AG04450 (cell line): Measurements from ENCODE around the gene PIGQ. TPM values are rescaled to one million over a fixed set of nuclear protein-coding genes. Genes with fewer than 3 reads are reported as not detected.

Experiments
- CTCF ChIA-PET: fragments of 300-600, 350-600 bp; formaldehyde crosslinking; extraction: SDS; loops from one replicate; lab custom pipeline; 2022; ENCODE audit warnings: antibody characterized with exemption, inconsistent platforms; lab: Charles Lee
- POLR2A ChIA-PET: fragments of 350-600 bp; formaldehyde crosslinking; extraction: SDS; loops from one replicate; lab custom pipeline; 2021; ENCODE audit warnings: antibody characterized with exemption, inconsistent platforms; lab: Yijun Ruan, JAX
- DNase-seq: peaks from one replicate; pipeline ENCODE4 v3.0.0-alpha.2; 2011; ENCODE audit warnings: low read depth, low spot score
- H3K27ac ChIP-seq: one replicate; pipeline ENCODE4 v1.5.1; 2012; ENCODE audit warnings: low read depth, low read length, control low read depth
- H3K27me3 ChIP-seq: one replicate; pipeline ENCODE4 v1.6.0; 2012; ENCODE audit warnings: low read length; ENCODE audit not compliant: control insufficient read depth, insufficient read depth
- H3K4me3 ChIP-seq: 2 replicates; pipeline ENCODE4 v1.5.1; 2011; ENCODE audit warnings: mild to moderate bottlenecking, low read depth, low read length, control low read depth
- H3K9me3 ChIP-seq: 2 replicates; pipeline ENCODE4 v1.5.1; 2012; ENCODE audit warnings: low read length; ENCODE audit not compliant: control insufficient read depth, insufficient read depth
- CTCF ChIP-seq: IDR thresholded peaks from 2 replicates; pipeline ENCODE4 v1.5.1; 2011; ENCODE audit warnings: low read depth, low read length, control low read depth, inconsistent platforms
- polyA plus RNA-seq: library from polyadenylated mRNA; depleted of rRNA; stranded (reverse); fragments of >200 nt; gene quantifications from 2 replicates; pipeline ENCODE4 v1.2.3, GENCODE V29; 2011

The PIGQ gene
- polyA plus RNA-seq, 1 experiment: 12.1 TPM

GRCh38 chr16:566475-567372 lies 3.0 kb upstream of the PIGQ start, which contains the start of gene NHLRC4:
TSS of gene NHLRC4 (plus strand) at chr16:567005. CDS start at chr16:568048, 1,043 bp downstream.
- DNase-seq: no peak
- H3K27me3 ChIP-seq: peaks cover 6% of the 10 kb centered on the region
- TF ChIP-seq CTCF: no peak
- CTCF ChIA-PET: interaction anchor here (0.7 kb wide), 1 partner anchor 101 kb away, joined by 4 read pairs; no protein-coding TSS in a partner anchor
- H3K9me3 ChIP-seq: peaks cover 3% of the 10 kb centered on the region; the same call in 1 of the 2 replicates
- peak within 1 kb of the TSS; percentile 23 for H3K4me3 ChIP-seq
- POLR2A ChIA-PET: interaction anchor here (1.0 kb wide), 1 partner anchor 11 kb away, joined by 3 read pairs; no protein-coding TSS in a partner anchor
- H3K27ac ChIP-seq: no peak within 1 kb of the TSS

GRCh38 chr16:567373-568256 lies 2.2 kb upstream of the PIGQ start:
- DNase-seq: no peak
- TF ChIP-seq CTCF: no peak
- H3K9me3 ChIP-seq: no peaks in the 10 kb centered on the region; the same call in 1 of the 2 replicates
- no peaks in the 10 kb centered on the region for H3K27me3 ChIP-seq
- POLR2A ChIA-PET: no interaction called here
- 0 out of 2 replicates have a peak overlapping the region, but pooled peaks have one; percentile 23 for H3K4me3 ChIP-seq
- CTCF ChIA-PET: interaction anchor here (0.7 kb wide), 1 partner anchor 100 kb away, joined by 4 read pairs; no protein-coding TSS in a partner anchor
- no peak overlapping the region for H3K27ac ChIP-seq

- Histone ChIP-seq H3K27ac (no peak overlapping the region), H3K27me3 (no peaks in the 10 kb centered on the region), H3K4me3 (peak overlapping the region; percentile 76; the same call in 1 of the 2 replicates), H3K9me3 (no peaks in the 10 kb centered on the region)
- no peak for DNase-seq
- TF ChIP-seq CTCF: no peak
- CTCF ChIA-PET: no interaction called here
- POLR2A ChIA-PET: no interaction called here
Observed at GRCh38 chr16:568401-569258, 1.1 kb upstream of the PIGQ start.

- no peak overlapping the region for H3K4me3 ChIP-seq
- H3K9me3 ChIP-seq: no peaks in the 10 kb centered on the region; the same call in 1 of the 2 replicates
- no peak for DNase-seq
- H3K27me3 ChIP-seq: no peaks in the 10 kb centered on the region
- POLR2A ChIA-PET: no interaction called here
- no peak for TF ChIP-seq CTCF
- CTCF ChIA-PET: no interaction called here
- H3K27ac ChIP-seq: no peak overlapping the region
Observed at GRCh38 chr16:572865-573650, 3.3 kb downstream of the PIGQ start.
